ACHN (cell line): ENCODE results near the gene KBTBD4.
"Not testable (repeated sequence)": the region's sequence is repeated elsewhere in the genome, so short reads cannot be mapped to it uniquely, and the experiment has no call there.

ENCODE experiments used
- DNase-seq: peaks from one replicate; pipeline ENCODE4 v3.0.0-alpha.2; 2015
- in situ Hi-C: cut with HindIII; loops from 2 replicates; pipeline ENCODE4 v1.10.0; 2017; ENCODE audit warnings: low sequenced_read_pairs, low pct_ligation_motif_present, low pct_unique_long_range_greater_than_20kb

KBTBD4 gene

DNA sequence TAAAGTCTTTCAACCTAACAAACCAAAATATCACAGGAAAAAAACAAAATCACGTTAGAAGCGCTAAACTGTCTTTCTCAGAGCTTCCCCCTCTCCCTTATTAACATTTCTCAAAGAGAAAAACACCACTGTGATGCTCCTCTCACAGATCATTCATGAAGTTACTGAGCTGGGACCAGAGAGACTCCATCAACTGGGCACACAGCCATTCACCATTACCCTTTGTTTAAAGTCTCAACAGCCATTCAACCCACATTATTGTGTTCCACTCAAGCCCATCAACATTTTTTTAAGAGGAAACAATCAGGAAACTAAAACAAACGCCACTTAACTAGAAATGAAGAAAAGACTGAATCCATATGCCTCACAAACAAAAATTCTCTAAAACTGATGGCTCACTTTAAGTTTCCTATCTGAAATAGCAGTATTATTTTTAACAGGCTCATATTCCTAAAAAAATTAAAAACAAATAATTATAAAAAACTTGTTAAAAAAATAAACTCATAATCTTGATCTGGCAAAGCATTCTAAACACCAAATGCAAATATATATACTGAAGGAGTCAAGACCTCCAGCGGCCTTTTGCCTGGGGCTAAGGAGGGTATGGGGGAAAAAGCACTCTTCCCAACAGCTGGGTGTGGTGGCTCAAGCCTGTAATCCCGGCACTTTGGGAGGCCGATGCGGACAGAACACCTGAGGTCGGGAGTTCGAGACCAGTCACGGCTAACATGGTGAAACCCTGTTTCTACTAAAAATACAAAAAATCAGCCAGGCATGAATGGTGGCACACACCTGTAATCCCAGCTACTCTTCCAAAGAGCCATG is 39.8 kb downstream of the KBTBD4 start:
- in situ Hi-C loops: no loop called here

DNA sequence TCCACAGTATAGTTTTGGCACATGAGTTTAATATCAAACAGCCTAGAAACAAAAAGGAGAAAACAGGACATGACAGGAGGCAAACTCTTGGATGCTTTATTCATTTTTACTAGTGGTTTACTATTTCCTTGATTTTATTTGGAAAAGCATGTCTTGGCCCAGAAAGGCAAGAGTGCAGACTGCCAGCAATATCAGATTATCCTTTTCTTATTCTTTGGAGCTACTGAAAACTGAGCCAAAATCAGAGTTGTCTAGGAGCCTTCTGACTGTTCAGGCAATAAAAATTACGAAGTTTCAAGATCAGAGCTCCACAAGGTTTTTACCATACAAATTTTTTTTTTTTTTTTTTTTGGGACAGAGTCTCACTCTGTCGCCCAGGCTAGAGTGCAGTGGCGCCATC is 41.9 kb downstream of the KBTBD4 start:
- no peak for DNase-seq
- in situ Hi-C loops: no loop called here

More for the DNA sequence above, 39.8 kb downstream of the KBTBD4 start:
- DNase-seq: no peak

DNA sequence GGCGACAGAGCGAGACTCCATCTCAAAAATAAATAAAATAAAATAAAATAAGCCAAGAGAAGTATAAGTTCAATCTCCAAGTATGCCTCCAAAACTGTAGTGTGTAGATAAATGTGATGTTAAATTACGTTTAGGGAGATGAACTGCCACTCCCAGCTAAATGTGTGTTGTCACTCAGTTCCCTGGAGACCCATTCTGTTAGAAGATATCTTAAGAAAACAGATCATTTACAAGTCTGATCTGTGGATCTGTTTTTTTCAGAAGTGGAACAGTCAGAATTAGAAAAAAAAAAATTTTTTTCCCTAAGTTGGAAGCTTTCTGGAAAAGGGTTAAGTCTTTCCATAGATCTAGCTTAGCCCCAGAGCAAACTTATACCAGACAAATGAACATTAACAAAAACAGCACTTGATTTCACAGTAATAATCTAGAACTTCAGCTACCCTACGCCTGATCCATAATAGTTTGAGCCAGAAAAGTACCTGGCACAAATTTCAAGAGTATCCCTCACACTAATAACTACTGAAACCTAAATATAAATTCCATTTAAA is 44.0 kb downstream of the KBTBD4 start:
- in situ Hi-C loops: no loop called here
- no peak for DNase-seq

DNA sequence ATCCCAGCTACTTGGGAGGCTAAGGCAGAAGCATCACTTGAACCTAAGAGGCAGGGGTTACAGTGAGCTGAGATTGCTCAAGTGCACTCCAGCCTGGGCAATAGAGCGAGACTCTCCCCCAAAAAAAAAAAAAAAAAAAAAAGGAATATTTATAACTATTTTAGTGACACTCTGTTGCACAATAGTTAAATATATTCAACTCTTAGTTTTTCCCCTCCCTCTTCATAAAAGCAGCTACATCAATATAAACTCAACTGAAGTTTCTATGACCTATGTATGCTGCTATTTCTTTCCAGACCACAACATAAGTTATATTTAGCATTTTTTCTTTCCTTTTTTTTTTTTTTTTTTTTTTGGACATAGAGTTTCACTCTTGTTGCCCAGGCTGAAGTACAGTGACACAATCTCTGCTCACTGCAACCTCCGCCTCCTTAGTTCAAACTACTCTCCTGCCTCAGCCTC is 45.0 kb downstream of the KBTBD4 start:
- DNase-seq: no peak
- in situ Hi-C loops: no loop called here

DNA sequence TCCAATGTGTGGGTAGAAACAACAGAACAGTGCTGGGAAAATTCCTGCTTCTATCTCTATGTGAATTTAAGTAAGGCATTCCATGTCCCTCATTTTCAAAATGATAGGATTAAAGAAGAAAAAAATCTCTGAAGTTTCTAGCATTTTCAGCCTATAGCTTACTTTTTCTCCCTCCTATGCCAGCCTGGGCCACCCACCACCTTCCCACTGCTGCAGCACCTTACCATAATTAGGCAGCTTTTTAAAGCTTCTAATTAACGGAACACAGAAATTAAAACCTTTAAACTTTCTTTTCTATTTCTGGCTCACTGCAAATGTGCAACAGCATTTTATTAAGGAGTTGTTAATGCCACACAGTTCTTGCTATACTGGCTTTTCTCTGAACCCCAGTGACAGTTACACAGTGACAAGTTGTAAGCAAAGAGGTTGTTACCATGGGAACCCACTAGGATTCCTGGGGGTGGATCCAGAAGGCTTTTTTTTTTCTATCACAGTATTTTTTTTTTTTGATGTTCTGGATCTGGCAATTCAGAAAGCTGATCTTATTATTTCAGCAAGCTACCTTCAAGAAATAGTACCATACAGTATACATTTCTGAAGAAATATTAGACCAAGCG is 46.1 kb downstream of the KBTBD4 start:
- in situ Hi-C loops: no loop called here
- DNase-seq: no peak

DNA sequence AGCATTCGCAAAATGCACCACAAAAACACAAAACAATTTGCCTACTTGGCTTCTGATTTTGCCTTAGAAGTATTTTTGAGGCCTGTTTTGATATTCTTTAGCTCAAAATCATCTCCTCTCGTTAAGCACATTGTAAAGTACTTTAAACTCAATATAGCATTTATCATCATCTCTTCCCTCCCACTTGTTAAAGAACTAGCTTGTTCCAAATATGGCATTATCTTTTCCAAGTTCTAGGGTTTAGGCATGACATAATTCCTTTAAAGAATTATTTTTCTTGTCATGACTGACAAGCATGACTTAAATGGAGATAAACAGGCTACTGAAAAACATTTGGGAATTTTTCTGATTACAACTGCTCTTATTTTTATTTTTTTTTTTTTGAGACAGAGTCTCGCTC is 47.1 kb downstream of the KBTBD4 start:
- in situ Hi-C loops: no loop called here

DNA sequence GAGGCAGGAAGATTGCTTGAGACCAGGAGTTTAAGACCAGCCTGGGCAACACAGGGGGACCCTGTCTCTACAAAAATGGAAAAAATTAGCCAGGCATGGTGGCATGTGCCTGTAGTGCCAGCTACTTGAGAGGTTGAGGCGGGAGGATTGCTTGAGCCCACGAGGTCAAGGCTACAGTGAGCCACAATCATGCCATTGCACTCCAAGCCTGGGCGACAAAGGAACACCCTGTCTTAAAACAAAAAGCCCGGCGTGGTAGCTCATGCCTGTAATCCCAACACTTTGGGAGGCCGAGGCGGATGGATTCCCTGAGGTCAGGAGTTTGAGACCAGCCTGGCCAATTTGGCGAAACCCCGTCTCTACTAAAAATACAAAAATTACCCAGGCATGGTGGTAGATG is 48.0 kb downstream of the KBTBD4 start:
- DNase-seq, in situ Hi-C loops: not testable (repeated sequence)

More for the DNA sequence above, 47.1 kb downstream of the KBTBD4 start:
- no peak for DNase-seq

DNA sequence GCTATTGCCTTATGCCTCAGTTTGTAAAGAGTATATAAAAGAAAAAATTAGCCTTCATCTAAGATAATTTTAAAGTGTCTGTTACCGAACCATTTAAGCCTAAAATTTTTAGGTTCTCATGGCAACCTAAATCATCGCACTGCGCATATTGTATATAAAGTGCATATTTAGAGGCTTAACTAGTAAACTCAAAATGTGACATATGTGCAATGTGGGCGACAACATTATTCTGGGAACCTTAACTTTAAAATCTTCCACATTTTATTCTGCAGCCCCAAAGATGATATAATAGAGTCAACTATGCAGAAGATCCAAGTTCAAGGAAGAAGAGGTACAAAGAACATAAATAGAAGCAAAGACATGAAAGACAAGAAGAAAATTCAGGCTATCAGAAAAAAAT is 48.8 kb downstream of the KBTBD4 start:
- in situ Hi-C loops: no loop called here
- DNase-seq: no peak

DNA sequence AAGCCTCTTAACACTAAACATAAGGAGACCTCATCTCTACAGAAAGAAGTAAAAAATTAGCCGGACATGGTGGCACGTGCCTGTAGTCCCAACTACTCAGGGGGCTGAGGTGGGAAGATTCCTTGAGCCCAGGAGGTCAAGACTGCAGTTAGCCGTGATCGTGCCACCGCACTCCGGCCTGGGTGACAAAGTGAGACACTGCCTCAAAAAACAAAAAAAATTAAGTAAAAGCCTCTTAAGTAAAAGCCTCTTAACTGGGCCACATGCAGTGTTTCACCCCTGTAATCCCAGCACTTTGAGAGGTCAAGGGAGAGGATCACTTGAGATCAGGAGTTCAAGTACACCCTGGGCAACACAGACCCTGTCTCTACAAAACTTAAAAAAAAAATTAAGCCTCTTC is 51.6 kb downstream of the KBTBD4 start:
- DNase-seq: no peak
- in situ Hi-C loops: no loop called here

DNA sequence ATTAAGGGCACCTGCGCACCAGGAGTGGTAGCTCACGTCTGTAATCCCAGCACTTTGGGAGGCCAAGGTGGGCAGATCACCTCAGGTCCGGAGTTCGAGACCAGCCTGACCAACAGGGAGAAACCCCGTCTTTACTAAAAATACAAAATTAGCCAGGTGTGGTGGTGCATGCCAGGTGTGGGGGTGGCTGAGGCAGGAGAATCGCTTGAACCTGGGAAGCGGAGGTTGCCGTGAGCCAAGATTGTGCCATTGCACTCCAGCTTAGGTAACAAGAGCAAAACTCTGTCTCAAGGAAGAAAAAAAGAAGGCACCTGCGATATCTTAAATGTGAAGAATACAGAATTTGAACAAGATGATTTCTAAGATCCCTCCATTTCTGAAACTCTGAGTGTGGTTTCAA is 52.7 kb downstream of the KBTBD4 start:
- in situ Hi-C loops: not testable (repeated sequence)

DNA sequence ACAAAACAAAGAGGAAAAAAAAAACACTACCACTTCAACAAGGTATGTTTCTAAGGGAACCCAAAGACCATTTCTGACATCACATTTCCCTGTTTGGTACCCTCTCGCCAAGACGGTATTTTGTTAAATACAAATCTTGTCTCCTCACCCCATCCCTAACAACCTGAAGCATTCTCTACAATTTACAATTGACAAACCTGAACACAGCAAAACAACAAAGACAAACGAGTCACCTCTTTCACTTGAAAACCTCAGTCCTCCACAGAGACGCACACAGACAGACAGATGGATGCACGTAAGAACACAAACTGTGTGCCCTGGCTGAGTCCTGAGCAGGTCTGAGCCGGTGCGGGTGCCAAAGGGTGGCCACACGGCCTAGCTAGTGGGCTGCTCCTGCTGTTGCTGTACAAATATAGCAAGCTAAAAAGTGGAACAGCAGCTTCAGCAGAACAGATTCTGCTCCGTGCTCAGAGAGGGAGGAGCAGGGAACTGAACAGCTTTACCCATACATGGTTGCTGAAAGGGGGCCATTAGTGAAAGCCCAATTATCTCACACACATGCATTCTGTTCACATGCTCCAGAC is 54.4 kb downstream of the KBTBD4 start:
- no peak for DNase-seq
- in situ Hi-C loops: no loop called here

More for the DNA sequence above, 52.7 kb downstream of the KBTBD4 start:
- not testable (repeated sequence) for DNase-seq

DNA sequence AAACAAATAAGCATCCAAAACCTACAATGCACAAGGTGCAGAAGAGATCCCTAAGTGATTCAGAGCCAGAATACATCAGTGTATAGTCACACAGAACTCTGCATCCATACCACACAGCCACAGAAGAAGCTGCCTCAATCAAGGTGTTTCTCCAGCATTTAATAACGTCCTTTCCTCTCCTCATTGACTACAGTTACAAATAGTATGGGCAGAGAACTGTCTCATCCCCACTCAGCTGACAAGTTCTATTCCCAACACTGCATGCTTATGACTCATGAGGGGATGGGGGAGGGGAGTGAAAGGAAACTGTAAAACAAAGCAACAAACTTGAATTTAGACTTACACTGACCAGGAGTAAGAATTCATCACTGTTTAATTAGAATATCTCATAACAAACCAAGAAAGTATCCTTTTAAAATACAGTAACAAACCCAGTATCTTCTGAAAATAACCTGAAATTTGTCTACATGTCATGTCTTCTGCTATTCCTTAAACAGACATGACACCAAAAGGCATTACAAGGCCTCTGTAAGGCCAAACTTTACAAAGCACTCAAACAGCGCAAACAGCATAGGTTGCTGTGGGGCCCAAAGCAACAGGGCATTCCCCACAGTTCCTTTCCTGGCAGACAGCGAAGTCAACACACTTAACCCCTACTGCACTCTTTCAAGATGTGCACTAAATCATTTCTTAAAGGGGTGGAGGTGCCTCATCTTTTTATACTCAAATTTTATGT is 55.1 kb downstream of the KBTBD4 start:
- peak; percentile 61 for DNase-seq
- in situ Hi-C loops: no loop called here
